Tibial nerve (tissue), 4 donors: ENCODE measurements around the gene CSF2.

Source experiments
- CTCF ChIP-seq, 5 experiments: fragments of 200-600 bp in 3 of 5; fragments of 450-650 bp in 2 of 5; sonication (generic) in 3 of 5; IDR thresholded peaks; one replicate each; pipeline ENCODE4 v1.5.1; 2016 to 2019; ENCODE audit warnings: antibody characterized with exemption in 5 of 5, mild to moderate bottlenecking in 3 of 5, moderate library complexity in 2 of 5
- EP300 ChIP-seq, 2 donors: sonication (generic); formaldehyde crosslinking; IDR thresholded peaks; one replicate each; pipeline ENCODE4 v1.6.1; 2017; ENCODE audit warnings: antibody characterized with exemption in 2 of 2, mild to moderate bottlenecking in 1 of 2
- POLR2A ChIP-seq, 2 donors: fragments of 450-650 bp; IDR thresholded peaks; one replicate each; pipeline ENCODE4 v1.6.1; 2017; ENCODE audit warnings: antibody characterized with exemption in 2 of 2, mild to moderate bottlenecking in 2 of 2, moderate library complexity in 2 of 2

DNA sequence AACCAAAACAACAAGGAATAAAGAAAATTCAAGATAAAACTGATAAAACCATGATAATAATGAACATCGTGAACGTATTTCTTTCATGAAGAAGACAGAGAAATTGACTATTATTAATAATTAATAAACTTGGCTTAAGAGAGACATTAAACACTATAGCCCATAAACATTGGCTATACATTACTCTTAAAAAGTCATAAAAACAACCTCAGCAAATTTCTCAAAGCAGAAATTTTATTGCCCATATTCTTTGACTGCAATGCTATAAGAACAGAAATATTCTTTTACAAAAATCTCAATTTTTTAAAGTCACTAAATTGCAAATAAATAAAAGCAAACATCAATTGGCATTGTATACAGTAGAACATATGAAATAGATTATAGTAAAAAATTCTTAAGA, 42.5 kb downstream of the CSF2 start:
- TF ChIP-seq CTCF (IDR thresholded peaks at IDR 0.05) (no peak), EP300 (IDR thresholded peaks at IDR 0.05) (no peak), POLR2A (IDR thresholded peaks at IDR 0.05) (no peak)
